ENCODE data around the gene NFIC.

- TF ChIP-seq, protein P1, sequence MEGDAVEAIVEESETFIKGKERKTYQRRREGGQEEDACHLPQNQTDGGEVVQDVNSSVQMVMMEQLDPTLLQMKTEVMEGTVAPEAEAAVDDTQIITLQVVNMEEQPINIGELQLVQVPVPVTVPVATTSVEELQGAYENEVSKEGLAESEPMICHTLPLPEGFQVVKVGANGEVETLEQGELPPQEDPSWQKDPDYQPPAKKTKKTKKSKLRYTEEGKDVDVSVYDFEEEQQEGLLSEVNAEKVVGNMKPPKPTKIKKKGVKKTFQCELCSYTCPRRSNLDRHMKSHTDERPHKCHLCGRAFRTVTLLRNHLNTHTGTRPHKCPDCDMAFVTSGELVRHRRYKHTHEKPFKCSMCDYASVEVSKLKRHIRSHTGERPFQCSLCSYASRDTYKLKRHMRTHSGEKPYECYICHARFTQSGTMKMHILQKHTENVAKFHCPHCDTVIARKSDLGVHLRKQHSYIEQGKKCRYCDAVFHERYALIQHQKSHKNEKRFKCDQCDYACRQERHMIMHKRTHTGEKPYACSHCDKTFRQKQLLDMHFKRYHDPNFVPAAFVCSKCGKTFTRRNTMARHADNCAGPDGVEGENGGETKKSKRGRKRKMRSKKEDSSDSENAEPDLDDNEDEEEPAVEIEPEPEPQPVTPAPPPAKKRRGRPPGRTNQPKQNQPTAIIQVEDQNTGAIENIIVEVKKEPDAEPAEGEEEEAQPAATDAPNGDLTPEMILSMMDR (IDR thresholded peaks at IDR 0.05; ENCODE audit: low read length) = no peak
- TF ChIP-seq EZH2 (optimal IDR thresholded peaks at IDR 0.05; ENCODE audit: low read depth, low read length) (no peak), EZH2phosphoT487 (IDR thresholded peaks at IDR 0.05; ENCODE audit: low read length) (no peak)
Observed at GRCh38 chr19:3481241-3482090, 115.1 kb downstream of the NFIC start.

Data from MM.1S (cell line).